Activated CD4-positive, alpha-beta T cell treated with anti-CD3 and anti-CD28 coated beads for 4 hours (primary cell): ENCODE results near the gene SYNGR3.
"Not testable (repeated sequence)": the region's sequence is repeated elsewhere in the genome, so short reads cannot be mapped to it uniquely, and the experiment has no call there.

ENCODE experiments used
- DNase-seq, 2 donors: peaks; one replicate each; pipeline ENCODE4 v3.0.0-alpha.2; 2020

The SYNGR3 gene

GRCh38 chr16:2011726-2012125 is 22.0 kb downstream of the SYNGR3 start:
- not testable (repeated sequence) for DNase-seq

DNA sequence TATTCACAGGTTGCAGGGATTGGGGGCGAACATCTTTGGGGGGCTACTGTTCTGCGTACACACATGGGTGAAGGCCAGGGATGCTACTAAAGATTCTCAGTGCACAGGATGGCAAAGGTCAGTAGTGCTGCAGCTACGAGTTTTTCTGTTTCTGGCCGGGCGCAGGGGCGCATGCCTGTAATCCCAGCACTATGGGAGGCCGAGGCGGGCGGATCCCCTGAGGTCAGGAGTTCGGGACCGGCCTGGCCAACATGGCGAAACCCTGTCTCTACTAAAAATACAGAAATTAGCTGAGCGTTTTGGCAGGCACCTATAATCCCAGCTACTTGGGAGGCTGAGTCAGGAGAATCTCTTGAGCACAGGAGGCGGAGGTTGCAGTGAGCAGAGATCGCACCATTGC is 23.8 kb downstream of the SYNGR3 start:
- DNase-seq = no peak

DNA sequence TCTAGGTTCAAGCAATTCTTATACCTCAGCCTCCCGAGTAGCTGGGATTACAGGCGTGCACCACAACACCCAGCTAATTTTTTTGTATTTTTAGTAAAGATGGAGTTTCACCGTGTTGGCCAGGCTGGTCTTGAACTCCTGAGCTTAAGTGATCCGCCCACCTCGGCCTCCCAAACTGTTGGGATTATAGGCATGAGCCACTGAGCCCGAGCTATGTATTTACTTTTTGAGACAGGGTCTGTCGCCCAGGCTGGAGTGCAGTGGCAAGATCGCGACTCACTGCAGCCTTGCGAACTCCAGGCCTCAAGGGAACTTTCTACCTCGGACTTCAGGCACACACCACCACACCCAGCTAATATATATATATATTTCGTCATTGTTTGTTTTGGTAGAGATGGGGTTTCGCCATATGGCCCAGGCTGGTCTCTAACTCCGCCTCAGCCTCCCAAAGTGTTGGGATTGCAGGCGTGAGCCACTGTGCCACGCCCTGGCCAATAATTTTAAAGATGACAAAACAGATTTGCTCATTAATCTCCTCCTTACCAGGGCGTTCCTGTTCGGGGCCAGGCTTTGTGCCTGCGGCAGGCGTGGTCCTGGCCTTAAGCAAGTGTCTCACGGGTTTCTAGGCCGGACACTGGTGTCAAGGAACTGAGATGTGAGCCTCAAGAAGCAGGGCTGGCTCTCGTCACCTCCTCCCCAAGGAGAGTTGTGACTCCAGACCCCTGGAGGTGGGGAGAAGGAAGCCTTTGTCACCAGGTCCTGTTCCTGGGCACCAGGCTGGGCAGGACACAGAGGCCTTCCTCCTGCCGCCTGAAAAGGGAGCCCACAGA is 25.6 kb downstream of the SYNGR3 start:
- no peak for DNase-seq

GRCh38 chr16:2015947-2016208 is 26.1 kb downstream of the SYNGR3 start:
- no peak for DNase-seq

DNA sequence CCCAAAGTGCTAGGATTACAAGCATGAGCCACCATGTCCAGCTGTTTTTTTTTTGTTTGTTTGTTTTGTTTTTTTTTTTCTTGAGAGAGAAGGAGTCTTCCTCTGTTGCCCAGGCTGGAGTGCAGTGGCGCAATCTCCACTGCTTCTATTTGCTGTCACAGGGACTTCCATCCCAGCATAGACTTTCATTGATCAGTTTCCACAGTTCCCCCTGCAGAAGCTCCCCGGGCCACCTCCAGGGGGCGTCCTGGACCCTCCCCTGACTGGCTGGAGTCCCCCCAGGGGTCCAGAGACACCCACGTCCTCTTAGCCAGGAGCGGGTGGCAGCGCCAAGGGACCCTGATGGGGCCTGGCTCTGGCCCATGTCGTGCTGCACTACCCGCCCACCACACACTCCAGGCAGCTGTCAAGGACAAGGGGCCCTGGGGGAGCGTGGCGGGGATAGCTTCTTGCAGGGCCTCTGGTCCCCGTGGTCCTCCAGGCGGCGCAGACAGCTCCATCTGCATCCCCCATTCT is 26.7 kb downstream of the SYNGR3 start:
- no peak for DNase-seq

GRCh38 chr16:2019518-2019920 is 29.7 kb downstream of the SYNGR3 start, which contains the start of gene NPW:
TSS of gene NPW (plus strand) at chr16:2019785.
- peak in 1 of 2 donors; percentile 26 for DNase-seq

- DNase-seq = no peak
Measured at GRCh38 chr16:2019921-2020831, 30.4 kb downstream of the SYNGR3 start.

GRCh38 chr16:2022723-2023091 is 32.9 kb downstream of the SYNGR3 start:
- no peak for DNase-seq

- DNase-seq = peak; percentile 90 to 97
Measured at GRCh38 chr16:2023092-2024031, 33.6 kb downstream of the SYNGR3 start.

DNA sequence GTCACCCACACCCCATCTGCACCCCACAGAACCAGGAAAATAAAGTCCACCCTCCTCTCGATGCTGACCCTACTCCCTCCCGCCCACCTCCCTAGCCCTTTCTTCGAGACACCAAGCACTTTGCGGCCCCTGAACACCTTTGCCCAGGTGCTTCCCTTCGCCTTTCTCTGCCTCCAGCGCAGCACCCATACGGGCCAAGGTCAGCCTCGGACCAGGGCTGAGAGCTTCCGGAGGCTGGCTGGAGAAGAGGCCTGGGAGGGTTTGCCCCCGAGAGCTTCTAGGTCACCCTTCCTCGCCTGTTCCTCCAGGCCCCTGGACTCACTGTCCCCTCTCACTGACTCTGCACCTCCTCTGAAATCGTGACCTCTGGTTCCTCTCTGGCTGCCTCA is 34.3 kb downstream of the SYNGR3 start:
- no peak for DNase-seq

- DNase-seq = no peak
Measured at GRCh38 chr16:2025251-2025650, 35.5 kb downstream of the SYNGR3 start.

DNA sequence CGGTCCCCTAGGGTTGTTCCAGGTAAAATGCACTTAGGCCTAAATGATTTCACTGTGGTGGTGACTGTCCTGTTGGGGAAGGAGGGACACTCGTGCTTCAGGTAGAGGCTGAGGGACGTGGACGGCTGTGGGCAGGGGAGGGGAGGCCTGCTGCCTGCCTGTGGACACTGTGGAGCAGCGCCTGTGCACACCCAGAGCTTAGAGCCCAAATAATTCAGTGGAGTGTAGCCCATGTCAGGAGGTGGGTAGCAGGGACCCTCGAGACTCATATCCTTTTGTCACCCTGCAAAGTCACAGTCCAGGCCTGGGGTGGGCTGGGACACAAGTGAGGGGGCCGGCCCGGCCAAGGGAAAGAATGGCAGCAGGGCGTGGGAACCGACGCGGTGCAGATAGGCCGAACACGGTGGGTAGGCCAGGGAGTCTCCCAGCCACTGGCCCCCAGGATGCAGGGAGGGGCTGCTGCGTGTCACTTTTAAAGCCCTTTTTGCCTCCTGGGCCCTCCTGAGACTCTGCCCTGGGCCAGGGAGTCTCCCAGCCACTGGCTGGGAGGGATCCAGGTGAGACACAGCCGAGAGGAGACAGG is 36.2 kb downstream of the SYNGR3 start:
- DNase-seq = no peak

- DNase-seq = peak in 1 of 2 donors; percentile 24
Measured at GRCh38 chr16:2026461-2027023, 36.8 kb downstream of the SYNGR3 start, which contains the start of gene NHERF2. TSS of gene NHERF2 (plus strand) at chr16:2026902. CDS start at chr16:2027006, 104 bp downstream.

DNA sequence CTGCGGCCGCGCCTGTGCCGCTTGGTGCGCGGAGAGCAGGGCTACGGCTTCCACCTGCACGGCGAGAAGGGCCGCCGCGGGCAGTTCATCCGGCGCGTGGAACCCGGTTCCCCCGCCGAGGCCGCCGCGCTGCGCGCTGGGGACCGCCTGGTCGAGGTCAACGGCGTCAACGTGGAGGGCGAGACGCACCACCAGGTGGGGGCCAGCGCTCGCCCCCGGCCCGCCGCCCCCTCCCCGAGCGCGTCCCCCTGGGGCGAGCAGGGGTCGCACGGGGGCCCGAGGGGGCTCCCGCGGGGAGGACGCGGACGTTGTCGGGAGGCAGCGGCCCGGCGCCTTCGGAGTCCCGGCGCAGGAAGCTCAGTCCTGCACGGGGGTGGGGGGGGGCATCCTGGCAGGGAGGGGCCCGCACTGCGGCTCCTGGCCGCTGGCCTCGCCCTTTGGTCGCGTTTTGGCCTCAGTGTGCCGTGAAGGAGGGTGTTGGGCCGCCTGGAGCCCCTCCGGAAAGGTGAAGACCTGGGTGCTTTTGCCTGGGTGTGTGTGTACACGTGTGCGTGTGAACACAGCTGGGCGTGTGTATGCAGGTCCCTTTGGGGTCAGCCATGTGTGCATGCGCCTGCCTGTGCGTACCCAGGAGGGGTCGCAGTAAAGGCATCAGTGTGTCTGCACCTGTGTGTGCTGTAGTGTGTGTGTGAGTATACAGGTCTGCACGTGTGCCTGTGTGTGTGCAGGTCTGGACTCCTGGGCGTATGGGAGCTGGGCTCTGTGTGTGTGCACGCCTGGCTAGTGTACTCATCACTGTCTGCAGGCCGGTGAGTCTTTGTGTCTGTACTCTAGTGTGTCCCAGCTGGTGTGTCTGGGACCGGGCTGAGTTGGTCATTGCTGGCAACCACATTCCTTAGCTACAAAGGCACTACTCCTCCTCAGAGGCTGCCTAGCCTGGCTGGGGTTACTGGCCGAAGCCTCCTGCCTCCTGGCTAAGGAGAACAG is 37.5 kb downstream of the SYNGR3 start:
- DNase-seq = peak in 1 of 2 donors; percentile 16

GRCh38 chr16:2028146-2028545 is 38.4 kb downstream of the SYNGR3 start:
- DNase-seq = no peak

DNA sequence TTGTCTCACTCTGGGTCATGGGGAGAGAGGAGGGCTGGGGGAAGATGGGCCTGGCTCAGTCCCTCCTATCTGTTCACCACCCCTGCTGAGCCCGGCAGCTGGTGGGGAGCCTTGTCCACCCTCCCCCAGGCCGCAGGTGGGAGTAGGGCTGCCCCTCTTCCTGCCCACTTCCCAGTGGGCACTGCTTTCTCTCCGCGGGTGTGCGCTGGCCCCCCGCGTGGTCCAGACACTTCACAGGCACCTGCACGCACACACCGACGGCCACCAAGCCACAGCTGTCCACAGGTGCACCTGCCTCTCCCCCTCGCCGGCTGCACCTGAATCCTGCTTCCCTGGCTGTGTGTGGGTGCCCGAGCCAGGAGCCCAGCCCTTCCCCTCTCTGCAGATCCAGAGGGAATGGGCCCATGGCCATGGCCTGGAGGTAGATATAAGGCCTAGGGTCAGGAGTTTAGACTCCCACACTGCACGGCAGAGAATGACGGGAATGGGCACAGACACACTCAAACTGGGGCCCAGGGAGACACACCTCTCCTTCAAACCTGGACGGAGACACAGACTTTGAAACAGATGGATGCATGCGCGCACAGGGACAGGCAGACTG is 39.0 kb downstream of the SYNGR3 start:
- no peak for DNase-seq

DNA sequence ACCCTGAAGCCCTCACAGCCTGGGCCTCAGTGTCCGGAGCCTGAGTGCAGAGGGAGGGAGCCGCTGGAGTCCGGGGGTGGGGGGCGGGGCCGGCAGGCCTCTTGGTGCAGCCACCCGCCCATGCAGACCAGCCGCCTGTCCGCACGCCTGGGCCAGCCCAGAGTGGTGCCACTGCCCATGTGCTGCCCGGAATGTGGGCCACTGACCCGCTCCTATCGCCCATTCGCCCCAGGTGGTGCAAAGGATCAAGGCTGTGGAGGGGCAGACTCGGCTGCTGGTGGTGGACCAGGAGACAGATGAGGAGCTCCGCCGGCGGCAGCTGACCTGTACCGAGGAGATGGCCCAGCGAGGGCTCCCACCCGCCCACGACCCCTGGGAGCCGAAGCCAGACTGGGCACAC is 39.6 kb downstream of the SYNGR3 start:
- no peak for DNase-seq

GRCh38 chr16:2030036-2030435 is 40.3 kb downstream of the SYNGR3 start:
- no peak for DNase-seq

DNA sequence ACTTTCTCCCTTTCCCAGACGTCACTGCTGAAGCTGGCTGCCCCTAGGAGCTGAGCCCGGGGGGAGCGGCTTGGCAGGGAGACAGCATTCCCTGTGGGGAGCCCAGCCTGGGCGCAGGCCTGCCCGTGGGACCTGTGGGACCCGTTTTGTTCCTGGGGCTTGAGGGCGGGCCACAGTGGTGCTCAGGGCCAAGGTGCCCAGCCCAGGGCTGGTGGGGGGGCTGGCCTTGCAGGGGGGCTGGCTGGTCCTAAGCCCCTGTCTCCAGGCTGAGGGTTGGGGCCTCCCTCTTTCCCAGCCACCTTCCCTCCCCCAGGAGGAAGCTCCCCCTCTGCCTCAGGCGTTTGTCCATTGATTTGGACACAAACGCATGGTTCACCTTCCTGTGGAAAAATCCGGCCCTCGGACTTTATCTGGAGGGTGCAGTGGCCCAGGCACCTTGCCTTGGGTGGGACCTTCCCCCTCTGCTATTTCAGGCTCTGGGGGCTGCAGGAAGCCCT is 41.4 kb downstream of the SYNGR3 start:
- DNase-seq = no peak
